SK-N-SH (cell line): ENCODE data around the gene MTHFD1L. TPM values are rescaled to one million over a fixed set of nuclear protein-coding genes. Genes with fewer than 3 reads are reported as not detected.

Source experiments
- CTCF ChIA-PET: fragments of 300-600, 350-600 bp; formaldehyde crosslinking; extraction: SDS; loops from one replicate; lab custom pipeline; 2021; lab: Yijun Ruan, JAX
- POLR2A ChIA-PET: fragments of 350-600 bp; sonication (Branson Sonifier 250); formaldehyde crosslinking; extraction: SDS; loops from one replicate; lab custom pipeline; 2020; ENCODE audit warnings: antibody characterized with exemption, inconsistent platforms; lab: Yijun Ruan, JAX
- DNase-seq: peaks from one replicate; pipeline ENCODE4 v3.0.0; 2012
- H2AFZ ChIP-seq: fragments of 200-600 bp; sonication (generic); 2 replicates; pipeline ENCODE4 v1.8.1; 2016; ENCODE audit warnings: antibody characterized with exemption, mild to moderate bottlenecking, low read depth
- H3F3A ChIP-seq: fragments of 200-600 bp; sonication (generic); replicated peaks from 2 replicates; pipeline ENCODE3; 2016; ENCODE audit warnings: antibody characterized with exemption, mild to moderate bottlenecking; ENCODE audit not compliant: insufficient read depth
- H3K27ac ChIP-seq, 2 experiments: fragments of 200-500 bp in 1 of 2; fragments of 200-600 bp in 1 of 2; sonication (Bioruptor generic) in 1 of 2; sonication (generic), shearing (Covaris generic) in 1 of 2; 2 replicates each; pipeline versions ENCODE4 v1.5.1 to v1.6.1; 2014 to 2016; ENCODE audit warnings: low read depth in 2 of 2, inconsistent platforms in 1 of 2, low read length in 1 of 2, mild to moderate bottlenecking in 1 of 2, mixed read lengths in 1 of 2
- H3K27me3 ChIP-seq: fragments of 200-600 bp; sonication (generic), shearing (Covaris generic); 2 replicates; pipeline ENCODE4 v1.6.1; 2016; ENCODE audit warnings: mixed run types; ENCODE audit not compliant: insufficient read depth
- H3K36me3 ChIP-seq, 2 experiments: fragments of 200-500 bp in 1 of 2; fragments of 200-600 bp in 1 of 2; sonication (Bioruptor generic) in 1 of 2; sonication (generic) in 1 of 2; replicated peaks in 1 of 2; 2 replicates each; pipeline versions ENCODE3 to v1.5.1; 2014 to 2016; ENCODE audit warnings: low read length in 1 of 2, mild to moderate bottlenecking in 1 of 2; ENCODE audit not compliant: insufficient read depth in 2 of 2, control insufficient read depth in 1 of 2
- H3K4me1 ChIP-seq, 2 experiments: fragments of 200-500 bp in 1 of 2; fragments of 200-600 bp in 1 of 2; sonication (Bioruptor generic) in 1 of 2; sonication (generic), shearing (Covaris generic) in 1 of 2; 2 replicates each; pipeline versions ENCODE4 v1.5.1 to v1.6.1; 2014 to 2016; ENCODE audit warnings: low read depth in 1 of 2, low read length in 1 of 2, mixed run types in 1 of 2; ENCODE audit not compliant: insufficient read depth in 2 of 2, control insufficient read depth in 1 of 2
- H3K4me2 ChIP-seq: fragments of 200-600 bp; sonication (generic), shearing (Covaris generic); 2 replicates; pipeline ENCODE4 v1.6.1; 2017; ENCODE audit warnings: mixed run types
- H3K4me3 ChIP-seq, 2 experiments: fragments of 200-500 bp in 1 of 2; fragments of 200-600 bp in 1 of 2; sonication (Bioruptor generic) in 1 of 2; sonication (generic), shearing (Covaris generic) in 1 of 2; 2 replicates each; pipeline versions ENCODE4 v1.5.1 to v1.8.1; 2014 to 2016; ENCODE audit warnings: low read depth in 2 of 2, inconsistent platforms in 1 of 2, low read length in 1 of 2, mild to moderate bottlenecking in 1 of 2, mixed read lengths in 1 of 2, moderate library complexity in 1 of 2
- H3K79me2 ChIP-seq: fragments of 200-600 bp; sonication (generic); 2 replicates; pipeline ENCODE4 v1.8.1; 2017; ENCODE audit warnings: mild to moderate bottlenecking; ENCODE audit not compliant: insufficient read depth
- H3K9ac ChIP-seq: fragments of 200-600 bp; sonication (generic); 2 replicates; pipeline ENCODE4 v1.6.1; 2017; ENCODE audit warnings: mixed run types
- H3K9me2 ChIP-seq: fragments of 200-600 bp; sonication (generic); 2 replicates; pipeline ENCODE4 v1.6.1; 2017; ENCODE audit warnings: mixed run types
- H3K9me3 ChIP-seq: fragments of 200-600 bp; sonication (generic); 2 replicates; pipeline ENCODE4 v1.6.1; 2017; ENCODE audit warnings: mixed run types, mild to moderate bottlenecking, moderate library complexity
- H4K20me1 ChIP-seq: fragments of 200-600 bp; sonication (generic); 2 replicates; pipeline ENCODE4 v1.6.1; 2017; ENCODE audit warnings: mild to moderate bottlenecking, mixed run types; ENCODE audit not compliant: insufficient read depth
- CHD2 ChIP-seq: fragments of 150-350 bp; IDR thresholded peaks from 2 replicates; pipeline ENCODE4 v1.6.1; 2018; ENCODE audit warnings: low read length; ENCODE audit not compliant: partially characterized antibody
- GATA2 ChIP-seq: sonication (generic); formaldehyde crosslinking; IDR thresholded peaks from 2 replicates; pipeline ENCODE4 v1.5.0; 2020; ENCODE audit warnings: mild to moderate bottlenecking, missing genetic modification reagents
- IRF3 ChIP-seq: fragments of 150-350 bp; IDR thresholded peaks from 2 replicates; pipeline ENCODE4 v1.6.1; 2016; ENCODE audit warnings: mild to moderate bottlenecking, low read depth, low read length
- NRF1 ChIP-seq: IDR thresholded peaks from 2 replicates; pipeline ENCODE4 v1.6.1; 2012; ENCODE audit warnings: low read depth, mild to moderate bottlenecking, low read length
- PBX3 ChIP-seq: IDR thresholded peaks from 2 replicates; pipeline ENCODE4; 2012
- RAD21 ChIP-seq: IDR thresholded peaks from 2 replicates; pipeline ENCODE4 v1.6.1; 2012; ENCODE audit warnings: mild to moderate bottlenecking, low read length
- SIN3A ChIP-seq: IDR thresholded peaks from 2 replicates; pipeline ENCODE4 v1.6.1; 2012; ENCODE audit warnings: low read depth, mild to moderate bottlenecking, low read length, moderate library complexity, borderline replicate concordance
- SMC3 ChIP-seq: IDR thresholded peaks from 2 replicates; pipeline ENCODE4 v1.6.1; 2012; ENCODE audit warnings: low read depth, low read length, improper control_type of control experiment
- YY1 ChIP-seq: IDR thresholded peaks from 2 replicates; pipeline ENCODE4 v1.4.0; 2012; ENCODE audit warnings: low read depth, mild to moderate bottlenecking
- WGBS: methylation state at CpG from one replicate; pipeline ENCODE4 v1.1.6; 2017; ENCODE audit warnings: low lambda C conversion rate; 5-methylcytosine and 5-hydroxymethylcytosine counted together
- polyA plus RNA-seq, 3 experiments: library from polyadenylated mRNA; depleted of rRNA; stranded (reverse); fragments of >200 nt; gene quantifications; 2 replicates each; pipeline ENCODE4 v1.2.3, GENCODE V29; 2012

Gene MTHFD1L
- polyA plus RNA-seq, 1 of the 3 experiments (the other 2 are of a cell fraction), result 37.0 TPM

GRCh38 chr6:151088599-151088935 lies 223.1 kb downstream of the MTHFD1L start:
- no peaks in the 10 kb centered on the region for H4K20me1 ChIP-seq
- H3K4me3 ChIP-seq, result no peak overlapping the region
- ChIA-PET POLR2A (no interaction called here), CTCF (interaction anchor here (1.5 kb wide), 1 partner anchor 235 kb away, joined by 4 read pairs; no protein-coding TSS in a partner anchor)
- H3K79me2 ChIP-seq, result no peaks in the 10 kb centered on the region
- peaks cover 0 to 6% of the 10 kb centered on the region in 2 experiments; a peak in 1 of 4 replicates for H3K4me1 ChIP-seq
- H3K9me2 ChIP-seq, result no peaks in the 10 kb centered on the region
- no peaks in the 10 kb centered on the region for H3K9me3 ChIP-seq
- DNase-seq, result no peak
- TF ChIP-seq RAD21, result no peak
- TF ChIP-seq YY1, result no peak
- TF ChIP-seq IRF3, result no peak
- TF ChIP-seq SMC3, result no peak
- TF ChIP-seq SIN3A, result no peak
- no peak for TF ChIP-seq CHD2
- no peak overlapping the region for H2AFZ ChIP-seq
- H3K36me3 ChIP-seq, result peaks cover 4 to 14% of the 10 kb centered on the region in 2 experiments
- WGBS, result 98% methylated on average over 11 of the region's 11 CpGs
- H3F3A ChIP-seq, result no peaks in the 10 kb centered on the region
- H3K27ac ChIP-seq, result no peak overlapping the region
- H3K4me2 ChIP-seq, result no peak overlapping the region
- no peak overlapping the region for H3K9ac ChIP-seq
- no peaks in the 10 kb centered on the region for H3K27me3 ChIP-seq

- H3F3A ChIP-seq, result no peaks in the 10 kb centered on the region
- CTCF ChIA-PET, result interaction anchor here (1.5 kb wide), 1 partner anchor 235 kb away, joined by 4 read pairs; no protein-coding TSS in a partner anchor
- H3K9ac ChIP-seq, result no peak overlapping the region
- H3K27me3 ChIP-seq, result no peaks in the 10 kb centered on the region
- no peak overlapping the region for H2AFZ ChIP-seq
- H3K36me3 ChIP-seq, result peaks cover 4 to 17% of the 10 kb centered on the region in 2 experiments
- H3K4me2 ChIP-seq, result no peak overlapping the region
- no peak overlapping the region for H3K4me3 ChIP-seq
- H3K9me3 ChIP-seq, result no peaks in the 10 kb centered on the region
- no peaks in the 10 kb centered on the region for H4K20me1 ChIP-seq
- TF ChIP-seq RAD21 (no peak), PBX3 (no peak), SIN3A (no peak), NRF1 (no peak), GATA2 (CRISPR knock-in tag) (no peak)
- TF ChIP-seq, all 33 proteins: peak for 0
- DNase-seq, result no peak
- H3K9me2 ChIP-seq, result no peaks in the 10 kb centered on the region
- H3K4me1 ChIP-seq, result peaks cover 0 to 6% of the 10 kb centered on the region in 2 experiments; a peak in 1 of 4 replicates
- WGBS, result 95% methylated on average over 3 of the region's 3 CpGs
- H3K27ac ChIP-seq, result no peak overlapping the region
- H3K79me2 ChIP-seq, result no peaks in the 10 kb centered on the region
- POLR2A ChIA-PET, result no interaction called here
These were observed 223.5 kb downstream of the MTHFD1L start for GRCh38 chr6:151088963-151089362.

- no peaks in the 10 kb centered on the region for H3K79me2 ChIP-seq
- CTCF ChIA-PET, result interaction anchor here (0.7 kb wide), 1 partner anchor 72 kb away, joined by 3 read pairs; no protein-coding TSS in a partner anchor
- H3K4me1 ChIP-seq, result peaks cover 0 to 6% of the 10 kb centered on the region in 2 experiments; a peak in 1 of 4 replicates
- no peak overlapping the region for H3K27ac ChIP-seq
- no peaks in the 10 kb centered on the region for H3K9me2 ChIP-seq
- no peak for DNase-seq
- H3K9ac ChIP-seq, result no peak overlapping the region
- H3F3A ChIP-seq, result no peaks in the 10 kb centered on the region
- TF ChIP-seq SIN3A, result no peak
- peaks cover 4 to 17% of the 10 kb centered on the region in 2 experiments for H3K36me3 ChIP-seq
- 88% methylated on average over 4 of the region's 4 CpGs for WGBS
- H4K20me1 ChIP-seq, result no peaks in the 10 kb centered on the region
- H3K9me3 ChIP-seq, result no peaks in the 10 kb centered on the region
- H3K4me3 ChIP-seq, result no peak overlapping the region
- no peak overlapping the region for H2AFZ ChIP-seq
- no peak overlapping the region for H3K4me2 ChIP-seq
- POLR2A ChIA-PET, result no interaction called here
- no peaks in the 10 kb centered on the region for H3K27me3 ChIP-seq
These were observed 224.5 kb downstream of the MTHFD1L start for GRCh38 chr6:151089978-151090377.
